Inferior parietal cortex (tissue), 1 donor: Measurements from ENCODE around the gene DUSP22.
A peak's percentile ranks its signal among the peaks of the same experiment; 100 is the strongest.
"Not testable (repeated sequence)": the region's sequence is repeated elsewhere in the genome, so short reads cannot be mapped to it uniquely, and the experiment has no call there.

Experiments used
- DNase-seq: peaks from one replicate; pipeline ENCODE4 v3.0.0-alpha.2; 2016; ENCODE audit errors: extremely low spot score

The DUSP22 gene

DNA sequence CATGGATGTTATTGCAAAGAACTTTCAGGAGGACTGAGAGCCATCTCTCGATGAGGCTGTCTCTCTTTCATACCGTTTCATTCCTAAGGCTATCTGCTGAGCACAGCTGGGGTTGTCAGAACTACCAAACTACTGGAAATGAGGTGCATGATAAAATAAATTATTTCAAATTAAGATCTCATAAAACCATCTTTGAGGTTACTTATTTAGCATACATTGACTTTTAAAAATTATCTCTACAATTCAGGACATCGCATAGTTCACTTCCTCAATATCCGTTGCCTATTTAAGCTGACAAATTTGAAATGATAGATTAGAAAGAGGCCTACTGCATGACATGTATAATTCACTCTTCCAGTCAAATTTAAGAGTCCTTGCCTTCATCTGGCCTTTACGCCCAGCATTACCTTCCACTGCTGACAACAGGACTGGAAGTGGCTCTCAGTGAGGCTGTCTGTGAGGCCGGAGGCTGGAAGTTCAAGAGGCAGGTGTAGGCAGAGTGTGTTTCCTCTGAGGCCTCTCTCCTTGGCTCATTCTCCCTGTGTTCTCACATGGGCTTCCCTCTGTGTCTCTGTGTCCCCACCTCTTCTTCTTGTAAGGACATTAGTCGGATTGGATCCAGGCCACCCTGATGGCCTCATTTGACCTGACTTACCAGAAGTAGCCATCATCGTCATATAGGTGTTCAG is 12.8 kb upstream of the DUSP22 start:
- no peak for DNase-seq

- DNase-seq, result no peak
Measured at GRCh38 chr6:280775-281468, 11.4 kb upstream of the DUSP22 start.

- DNase-seq, result no peak
Measured at GRCh38 chr6:281469-282103, 10.7 kb upstream of the DUSP22 start.

- DNase-seq, result no peak
Measured at GRCh38 chr6:282177-282866, 10.0 kb upstream of the DUSP22 start.

DNA sequence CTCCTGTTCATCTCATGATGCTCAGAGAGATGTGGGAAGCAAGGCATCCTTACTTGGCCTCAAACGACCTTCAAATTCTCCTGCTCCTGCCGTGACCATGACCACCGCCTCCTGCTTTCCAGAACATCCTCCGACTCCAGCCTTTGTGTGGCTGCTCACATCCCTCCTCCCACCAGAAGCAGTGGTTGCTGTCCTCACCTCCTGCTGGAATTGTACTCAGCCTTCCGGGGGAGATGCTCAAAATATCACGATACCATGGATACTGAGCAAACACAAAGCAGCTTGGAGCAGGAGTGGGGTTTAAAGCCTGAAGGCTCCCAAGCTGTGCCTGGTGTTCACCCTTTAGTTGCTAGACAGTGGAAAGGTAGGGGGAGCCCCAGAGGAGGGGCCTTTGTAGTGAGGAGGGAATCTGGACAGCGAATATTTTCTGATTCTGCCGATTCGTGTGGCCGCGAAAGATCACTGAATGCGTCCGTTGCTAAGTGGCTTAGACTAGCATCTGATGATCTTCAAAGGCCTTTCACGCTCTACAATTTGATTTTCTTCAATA is 9.3 kb upstream of the DUSP22 start:
- no peak for DNase-seq

DNA sequence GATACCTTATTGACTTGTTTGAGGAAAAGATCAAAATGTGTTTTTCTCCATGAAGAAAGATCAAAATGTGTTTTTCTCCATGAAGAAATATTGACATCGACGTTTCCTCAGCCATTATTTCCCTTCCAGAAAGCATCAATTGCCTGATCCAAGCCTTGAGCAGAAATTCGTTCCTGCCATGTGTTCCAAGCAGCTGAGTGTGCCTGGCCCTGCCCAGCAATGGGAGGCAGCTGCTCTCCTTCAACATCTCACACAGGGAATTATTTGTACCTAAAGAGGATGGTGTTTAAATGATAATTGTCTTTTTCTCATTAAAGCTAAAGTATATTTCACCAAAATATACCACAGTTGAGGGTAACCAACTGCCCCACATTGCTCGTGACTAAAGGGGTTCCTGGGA is 7.8 kb upstream of the DUSP22 start:
- no peak for DNase-seq

GRCh38 chr6:285030-285771 is 7.1 kb upstream of the DUSP22 start:
- DNase-seq, result no peak

DNA sequence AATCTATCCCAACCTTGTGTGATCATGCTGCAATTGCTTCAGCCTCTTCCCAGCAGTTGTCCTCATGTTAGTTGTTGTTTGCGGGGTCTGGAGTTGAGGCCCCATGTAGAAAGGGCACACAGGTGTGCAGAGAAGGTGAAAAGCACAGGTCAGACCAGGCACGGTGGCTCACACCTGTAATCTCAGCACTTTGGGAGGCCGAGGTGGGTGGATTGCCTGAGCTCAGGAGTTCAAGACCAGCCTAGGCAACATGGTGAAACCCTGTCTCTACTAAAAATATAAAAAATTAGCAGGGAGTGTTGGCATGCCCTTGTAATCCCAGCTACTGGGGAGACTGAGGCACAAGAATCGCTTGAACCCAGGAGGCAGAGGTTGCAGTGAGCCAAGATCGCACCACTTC is 6.4 kb upstream of the DUSP22 start:
- DNase-seq, result not testable (repeated sequence)

DNA sequence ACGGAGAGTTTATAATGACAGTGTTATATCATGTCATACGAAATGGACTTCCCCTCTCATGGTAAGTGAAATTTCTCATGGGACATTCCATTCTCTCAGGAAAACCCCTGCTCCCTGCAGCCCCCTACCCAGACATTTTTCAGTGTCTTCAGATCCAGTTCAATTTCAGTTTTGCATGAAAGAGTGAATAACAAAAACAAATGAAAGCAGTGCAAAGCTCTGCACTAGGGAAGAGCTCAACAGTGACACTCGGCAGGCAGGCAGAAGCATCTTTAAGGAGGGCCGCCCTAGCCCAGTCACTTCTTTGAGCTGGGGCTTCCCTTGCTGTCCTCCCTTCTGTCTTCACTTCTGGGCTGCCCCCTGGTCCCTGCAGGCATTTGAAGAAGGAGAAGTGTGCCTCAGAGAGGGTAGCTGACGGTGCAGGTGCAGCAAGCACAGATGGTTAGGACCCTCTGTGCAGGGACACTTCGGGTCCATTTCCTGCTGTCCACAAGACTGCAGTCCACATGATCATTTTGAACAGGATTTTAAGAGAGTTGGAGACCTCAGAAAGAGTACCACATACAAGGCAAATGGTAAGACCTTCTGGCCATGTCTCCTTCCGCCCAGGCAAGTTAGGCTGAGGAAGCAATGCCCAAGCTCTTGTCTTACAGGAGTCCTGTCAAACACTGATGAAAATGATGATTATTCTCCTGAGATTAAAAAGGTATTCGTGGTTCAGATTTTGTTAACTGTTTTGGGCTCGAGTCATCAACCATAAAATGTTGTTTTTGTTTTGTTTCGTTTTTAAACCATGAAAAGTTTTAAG is 5.4 kb upstream of the DUSP22 start:
- DNase-seq, result no peak

GRCh38 chr6:287489-287860 is 4.8 kb upstream of the DUSP22 start:
- DNase-seq, result no peak

- no peak for DNase-seq
Measured at GRCh38 chr6:288866-289265, 3.4 kb upstream of the DUSP22 start.

DNA sequence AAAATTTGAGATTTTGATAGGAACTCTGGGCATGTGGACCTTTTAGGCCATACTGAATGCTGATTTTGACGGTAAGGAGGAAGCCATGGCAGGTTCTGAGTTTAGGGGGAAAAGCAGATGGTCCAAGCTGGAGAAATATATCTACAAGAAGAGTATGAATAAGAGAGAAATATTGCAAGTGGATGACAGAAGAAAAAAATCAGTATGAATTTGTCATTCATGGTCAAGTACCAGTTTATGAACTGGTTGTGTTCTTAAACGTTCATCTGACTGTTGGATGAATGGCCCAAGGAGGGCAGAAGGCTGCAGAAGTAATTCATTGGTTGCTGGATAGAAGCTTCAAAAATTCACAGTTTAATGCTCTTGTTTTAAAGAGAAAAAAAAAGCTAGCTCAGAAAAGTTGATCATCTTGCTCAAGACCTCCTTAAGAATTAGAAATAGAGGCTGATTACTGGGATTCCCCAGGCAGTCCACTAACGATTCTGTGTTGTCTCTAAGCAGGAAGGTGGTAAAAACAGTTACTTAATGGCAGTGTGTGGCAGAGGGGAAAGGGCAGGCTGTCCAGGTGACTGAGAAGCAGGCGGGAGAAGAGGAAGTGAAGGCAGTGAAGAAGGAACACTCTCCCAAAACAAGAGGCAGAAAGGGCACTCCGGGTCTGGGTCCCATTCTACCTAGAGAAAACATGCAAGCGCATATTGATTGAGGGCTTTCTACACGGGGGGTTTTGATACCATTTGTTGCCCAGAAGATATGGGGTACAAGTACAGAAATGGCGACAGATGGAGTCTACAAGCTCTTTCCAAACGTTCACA is 2.0 kb upstream of the DUSP22 start:
- no peak for DNase-seq

DNA sequence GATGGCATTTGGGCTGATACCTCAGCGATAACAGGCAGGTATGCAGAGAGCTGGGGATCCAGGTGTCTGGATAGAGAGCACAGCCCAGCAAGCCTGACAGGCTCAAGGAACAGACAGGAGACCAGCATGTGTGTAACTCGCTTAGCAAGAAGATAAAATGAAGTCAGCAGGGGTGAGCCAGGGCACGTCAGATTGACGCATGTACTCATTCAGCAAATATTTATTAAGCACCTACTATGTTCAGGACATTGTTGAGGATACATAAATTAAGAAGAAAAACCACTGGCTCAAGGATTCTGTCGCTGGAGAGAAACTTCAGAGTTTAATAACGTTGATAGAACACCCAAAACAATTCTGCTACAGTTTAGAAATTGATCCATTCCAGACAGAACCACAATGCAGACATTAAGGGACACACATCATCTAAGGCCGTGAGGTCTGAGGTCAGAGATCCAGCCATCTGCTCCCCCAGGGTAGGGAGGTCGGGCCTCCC is 1.0 kb upstream of the DUSP22 start:
- no peak for DNase-seq

GRCh38 chr6:292506-293192 is 362 bp downstream of the DUSP22 start:
- peak; percentile 61 for DNase-seq

GRCh38 chr6:293193-294174 is 1.2 kb downstream of the DUSP22 start:
- DNase-seq, result peak; percentile 72

- DNase-seq, result no peak
Measured at GRCh38 chr6:294656-295565, 2.6 kb downstream of the DUSP22 start.
